Effector memory CD8-positive, alpha-beta T cell (primary cell): ENCODE results near the gene OR1G1.
"Not testable (repeated sequence)": the region's sequence is repeated elsewhere in the genome, so short reads cannot be mapped to it uniquely, and the experiment has no call there.

Source experiments
- ATAC-seq: fragments of 150-1000 bp; cut with Tn5 transposase; replicated peaks from 2 replicates; pipeline ENCODE4 v1.10.0; 2021; ENCODE audit warnings: mild to moderate bottlenecking, moderate library complexity
- DNase-seq, 3 experiments: peaks; one replicate each; pipeline ENCODE4 v3.0.0; 2021
- H3K27ac Mint-ChIP-seq, 2 donors: one replicate each; pipeline ENCODE4 v1.8.0; 2022; ENCODE audit warnings: mild to moderate bottlenecking in 2 of 2, mixed read lengths in 2 of 2, moderate library complexity in 2 of 2
- H3K27me3 Mint-ChIP-seq, 2 donors: one replicate each; pipeline ENCODE4 v1.8.0; 2022; ENCODE audit warnings: mixed read lengths in 2 of 2
- H3K36me3 Mint-ChIP-seq: one replicate; pipeline ENCODE4 v1.8.0; 2022; ENCODE audit warnings: mild to moderate bottlenecking, moderate library complexity, mixed read lengths; ENCODE audit not compliant: insufficient read depth
- H3K4me1 Mint-ChIP-seq, 2 donors: one replicate each; pipeline ENCODE4 v1.8.0; 2022; ENCODE audit warnings: low read depth in 2 of 2, mixed read lengths in 2 of 2
- H3K4me3 Mint-ChIP-seq, 2 donors: one replicate each; pipeline ENCODE4 v1.8.0; 2022; ENCODE audit warnings: mild to moderate bottlenecking in 2 of 2, mixed read lengths in 2 of 2, moderate library complexity in 2 of 2
- H3K9me3 Mint-ChIP-seq, 2 donors: one replicate each; pipeline ENCODE4 v1.8.0; 2022; ENCODE audit warnings: mixed read lengths in 2 of 2
- total RNA-seq, 9 experiments: gene quantifications; one replicate each; lab custom pipeline; 2026; lab: John Stamatoyannopoulos, UW

OR1G1 gene
- 0 reads per million in 9 experiments for total RNA-seq

DNA sequence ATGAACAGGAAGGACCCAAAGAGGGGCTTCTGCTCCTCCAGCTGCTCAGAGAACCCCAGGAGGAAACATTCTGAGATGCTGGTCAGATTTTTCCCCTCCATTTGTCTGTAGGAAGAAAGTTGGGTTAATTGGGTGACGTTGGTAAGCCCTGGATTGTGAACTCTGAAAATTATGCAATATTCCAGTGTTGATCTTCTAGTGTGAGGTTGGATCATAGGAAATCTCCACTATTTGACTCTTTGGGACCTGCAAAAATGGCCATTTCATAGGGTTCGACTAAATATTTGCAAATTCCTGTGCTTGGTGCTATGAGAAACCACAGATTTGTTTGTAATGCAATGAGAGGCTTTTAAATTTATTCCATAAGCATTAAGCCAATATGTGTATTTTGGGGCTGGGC, at the start of gene OR1G1:
Gene OR1G1 (minus strand): TSS at position 101 of the 400 bp plus-strand sequence. CDS start 0 bp downstream, at position 101.
- ATAC-seq (no peak), DNase-seq (no peak)
- H3K36me3 Mint-ChIP-seq: no peaks in the 10 kb centered on the region
- peaks cover 52 to 97% of the 10 kb centered on the region in 2 donors for H3K27me3 Mint-ChIP-seq
- no peaks in the 10 kb centered on the region for H3K9me3 Mint-ChIP-seq
- no peaks in the 10 kb centered on the region for H3K4me1 Mint-ChIP-seq
- no peak within 1 kb of the TSS for H3K27ac Mint-ChIP-seq
- no peak within 1 kb of the TSS for H3K4me3 Mint-ChIP-seq

DNA sequence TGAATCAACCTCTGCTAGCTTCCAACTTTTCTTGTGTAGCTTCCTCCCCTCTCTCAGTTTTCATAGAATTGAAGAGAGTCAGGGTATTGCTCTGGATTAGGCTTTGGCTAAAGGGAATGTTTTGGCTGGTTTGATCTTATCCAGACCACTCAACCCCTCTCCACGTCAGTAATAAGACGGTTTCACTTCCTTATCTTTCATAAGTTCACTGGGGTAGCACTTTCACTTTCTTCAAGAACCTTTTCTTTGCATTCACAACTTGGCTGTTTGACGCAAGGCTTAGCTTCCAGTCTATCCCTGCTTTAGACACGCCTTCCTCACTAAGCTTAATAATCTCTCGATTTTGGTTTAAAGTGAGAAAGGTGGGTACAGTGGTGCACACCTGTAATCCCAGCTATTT, 40.2 kb upstream of the OR1G1 start:
- Mint-ChIP-seq H3K9me3 (peaks cover 0 to 1% of the 10 kb centered on the region in 2 donors), H3K4me3 (no peak overlapping the region), H3K27me3 (peaks cover 51 to 66% of the 10 kb centered on the region in 2 donors), H3K36me3 (no peaks in the 10 kb centered on the region), H3K27ac (no peak overlapping the region), H3K4me1 (no peaks in the 10 kb centered on the region)
- ATAC-seq: no peak
- no peak for DNase-seq

DNA sequence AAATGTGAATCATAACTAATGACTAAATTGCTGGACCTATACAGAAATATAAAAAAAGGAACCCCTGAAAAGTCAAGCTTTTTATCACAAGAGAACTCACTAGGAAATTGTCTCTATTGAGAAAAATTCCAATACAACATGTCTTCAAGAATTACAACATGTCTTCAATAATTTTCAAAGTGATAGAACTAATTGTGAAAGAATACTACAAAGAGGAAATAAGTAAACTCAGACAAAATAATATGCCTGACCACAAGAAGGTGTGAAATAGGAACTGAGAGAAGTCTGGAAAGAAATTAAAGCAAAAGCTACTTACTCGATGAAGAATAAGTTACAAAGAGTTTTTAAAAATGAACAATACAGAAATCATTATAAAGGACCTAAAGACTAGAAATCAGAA, 29.9 kb upstream of the OR1G1 start:
- peaks cover 46 to 51% of the 10 kb centered on the region in 2 donors for H3K27me3 Mint-ChIP-seq
- DNase-seq (no peak), ATAC-seq (no peak)
- no peaks in the 10 kb centered on the region for H3K4me1 Mint-ChIP-seq
- no peaks in the 10 kb centered on the region for H3K36me3 Mint-ChIP-seq
- no peaks in the 10 kb centered on the region for H3K9me3 Mint-ChIP-seq
- no peak overlapping the region for H3K4me3 Mint-ChIP-seq
- H3K27ac Mint-ChIP-seq: no peak overlapping the region

DNA sequence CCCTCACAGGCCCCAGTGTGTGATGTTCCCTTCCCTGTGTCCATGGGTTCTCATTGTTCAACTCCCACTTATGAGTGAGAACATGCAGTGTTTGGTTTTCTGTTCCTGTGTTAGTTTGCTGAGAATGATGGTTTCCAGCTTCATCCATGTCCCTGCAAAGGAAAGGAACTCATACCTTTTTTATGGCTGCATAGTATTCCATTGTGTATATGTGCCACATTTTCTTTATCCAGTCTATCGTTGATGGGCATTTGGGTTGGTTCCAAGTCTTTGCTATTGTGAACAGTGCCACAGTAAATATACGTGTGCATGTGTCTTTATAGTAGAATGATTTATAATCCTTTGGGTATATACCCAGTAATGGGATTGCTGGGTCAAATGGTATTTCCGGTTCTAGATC, 10.1 kb upstream of the OR1G1 start:
- peaks cover 47 to 53% of the 10 kb centered on the region in 2 donors for H3K27me3 Mint-ChIP-seq
- H3K4me3 Mint-ChIP-seq, H3K4me1 Mint-ChIP-seq, H3K27ac Mint-ChIP-seq, DNase-seq, H3K36me3 Mint-ChIP-seq, H3K9me3 Mint-ChIP-seq, ATAC-seq: not testable (repeated sequence)

DNA sequence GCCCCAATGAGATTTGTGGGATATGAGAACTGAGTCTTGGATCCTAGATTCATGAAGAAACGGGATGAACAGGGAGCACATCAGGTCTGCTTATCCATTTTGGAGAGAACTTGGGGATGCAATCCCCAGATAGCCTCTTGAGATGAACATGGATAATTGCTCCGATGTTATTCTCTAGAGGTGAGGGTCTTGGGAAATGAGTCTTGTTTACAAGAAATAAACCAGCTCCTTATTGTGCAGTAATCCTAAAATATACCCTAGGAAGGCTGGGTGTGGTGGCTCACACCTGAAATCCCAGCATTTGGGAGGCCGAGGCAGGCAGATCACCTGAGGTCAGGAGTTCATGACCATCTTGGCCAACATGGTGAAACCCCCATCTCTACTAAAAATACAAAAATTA, 23.0 kb downstream of the OR1G1 start, which contains the start of gene OR1D2:
Gene OR1D2 (minus strand): TSS at position 101 of the 400 bp plus-strand sequence. CDS start 11,426 bp downstream, outside the sequence.
- no peak within 1 kb of the TSS for H3K27ac Mint-ChIP-seq
- peaks cover 57 to 61% of the 10 kb centered on the region in 2 donors for H3K27me3 Mint-ChIP-seq

More for the DNA sequence above, 23.0 kb downstream of the OR1G1 start, which contains the start of gene OR1D2:
- ATAC-seq (no peak), DNase-seq (no peak)
- Mint-ChIP-seq H3K36me3 (no peaks in the 10 kb centered on the region), H3K4me3 (no peak within 1 kb of the TSS), H3K9me3 (peaks cover 0 to 10% of the 10 kb centered on the region in 2 donors), H3K4me1 (no peaks in the 10 kb centered on the region)
